Endodermal cell (in vitro differentiated cells): ENCODE data around the gene OR13J1. TPM values are rescaled to one million over a fixed set of nuclear protein-coding genes. Genes with fewer than 3 reads are reported as not detected.

Experiments
- DNase-seq: peaks from one replicate; pipeline ENCODE4 v3.0.0-alpha.2; 2017
- H3K27ac ChIP-seq: 2 replicates; pipeline ENCODE4 v1.5.1; 2013; ENCODE audit warnings: mild to moderate bottlenecking, low read depth, low read length, moderate library complexity
- H3K27me3 ChIP-seq: 2 replicates; pipeline ENCODE4 v1.6.1; 2013; ENCODE audit warnings: mild to moderate bottlenecking, low read length, moderate library complexity; ENCODE audit not compliant: insufficient read depth, control insufficient read depth, poor library complexity, severe bottlenecking
- H3K36me3 ChIP-seq: 2 replicates; pipeline ENCODE4 v1.7.0; 2013; ENCODE audit warnings: mild to moderate bottlenecking, low read length, moderate library complexity; ENCODE audit not compliant: control insufficient read depth, insufficient read depth
- H3K4me1 ChIP-seq: one replicate; pipeline ENCODE4 v1.7.0; 2013; ENCODE audit warnings: low read length; ENCODE audit not compliant: control insufficient read depth, insufficient read depth
- H3K4me3 ChIP-seq: 2 replicates; pipeline ENCODE4 v1.5.1; 2013; ENCODE audit warnings: mild to moderate bottlenecking, low read length, moderate library complexity
- H3K9ac ChIP-seq: 2 replicates; pipeline ENCODE4 v1.6.1; 2013; ENCODE audit warnings: mild to moderate bottlenecking, low read length, moderate library complexity; ENCODE audit not compliant: poor library complexity, severe bottlenecking; ENCODE audit errors: extremely low read depth
- H3K9me3 ChIP-seq: 2 replicates; pipeline ENCODE4 v1.6.1; 2013; ENCODE audit warnings: mild to moderate bottlenecking, low read length, moderate library complexity; ENCODE audit not compliant: control insufficient read depth
- H3K27ac Mint-ChIP-seq: 2 replicates; pipeline ENCODE4 v1.8.0; 2020; ENCODE audit warnings: mixed read lengths
- H3K27me3 Mint-ChIP-seq: 2 replicates; pipeline ENCODE4 v1.8.0; 2021; ENCODE audit warnings: mild to moderate bottlenecking, mixed read lengths; ENCODE audit not compliant: insufficient read depth
- H3K36me3 Mint-ChIP-seq: 2 replicates; pipeline ENCODE4 v1.8.0; 2020; ENCODE audit warnings: low read depth, mixed read lengths
- H3K4me1 Mint-ChIP-seq: 2 replicates; pipeline ENCODE4 v1.8.0; 2020; ENCODE audit warnings: mixed read lengths
- H3K4me3 Mint-ChIP-seq: 2 replicates; pipeline ENCODE4 v1.8.0; 2020; ENCODE audit warnings: mild to moderate bottlenecking, moderate library complexity, mixed read lengths
- H3K9me3 Mint-ChIP-seq: 2 replicates; pipeline ENCODE4 v1.8.0; 2020; ENCODE audit warnings: mild to moderate bottlenecking, mixed read lengths
- WGBS, 2 experiments: methylation state at CpG; one replicate each; pipeline versions ENCODE4 v1.1.5 to v1.1.7; 2013; ENCODE audit warnings: missing lambda C conversion rate in 2 of 2, mixed read lengths in 1 of 2; ENCODE audit not compliant: insufficient coverage in 1 of 2, insufficient read length in 1 of 2; 5-methylcytosine and 5-hydroxymethylcytosine counted together
- long read RNA-seq, 4 experiments: library from polyadenylated mRNA in 2 of 4; library from RNA in 1 of 4; library from capped mRNA in 1 of 4; stranded (forward) in 3 of 4; unstranded in 1 of 4; transcript quantifications; one replicate each; pipeline ENCODE4 v2.0.0, GENCODE V29; 2020 to 2021; ENCODE audit warnings: inconsistent platforms in 1 of 4
- polyA plus RNA-seq, 2 experiments: library from polyadenylated mRNA; stranded (reverse); fragments of 50-300 nt; gene quantifications; one replicate each; pipeline ENCODE4 v1.2.3, GENCODE V29; 2013
- total RNA-seq, 2 donors: library from RNA; stranded (reverse); fragmentation: NEBNext Ultra II Directional in 1 of 2; extraction: Animal tissue kit (Norgen Biotek cat#: 25700) in 1 of 2; gene quantifications; 2 replicates in 1 of 2; 3 replicates in 1 of 2; pipeline ENCODE4 v1.2.1, GENCODE V29; 2021
- TF ChIP-seq, protein P1 (sequence below): fragments of 200-600 bp; sonication (generic); conservative IDR thresholded peaks from 2 replicates; pipeline ENCODE4 v1.5.0; 2021; ENCODE audit warnings: antibody characterized with exemption, mild to moderate bottlenecking

The OR13J1 gene
- not detected for total RNA-seq
- not detected for polyA plus RNA-seq (2013, experiment 1 of 2)
- not detected for polyA plus RNA-seq (2013, experiment 2 of 2)
- long read RNA-seq, experiment 1 = 0 reads
- long read RNA-seq, experiment 2 = 0 reads
- long read RNA-seq, experiment 3 = 0 reads
- long read RNA-seq, experiment 4 = 0 reads

GRCh38 chr9:35870351-35870923 lies at the start of gene OR13J1:
OR13J1 (minus strand) TSS chr9:35870401; CDS start chr9:35870401, 0 bp downstream.
- no peak for DNase-seq
- Mint-ChIP-seq H3K9me3 (peaks cover 2% of the 10 kb centered on the region), H3K4me1 (no peaks in the 10 kb centered on the region), H3K4me3 (no peak within 1 kb of the TSS), H3K27ac (no peak within 1 kb of the TSS), H3K27me3 (peaks cover 6% of the 10 kb centered on the region), H3K36me3 (no peaks in the 10 kb centered on the region)
- Histone ChIP-seq H3K4me3 (no peak within 1 kb of the TSS), H3K9ac (no peak within 1 kb of the TSS), H3K27ac (no peak within 1 kb of the TSS), H3K27me3 (no peaks in the 10 kb centered on the region), H3K4me1 (no peaks in the 10 kb centered on the region), H3K9me3 (peaks cover 1% of the 10 kb centered on the region), H3K36me3 (no peaks in the 10 kb centered on the region)
- WGBS, 2 experiments = 90 to 91% methylated on average over 6 to 8 of the region's 8 CpGs
- TF ChIP-seq, protein P1, sequence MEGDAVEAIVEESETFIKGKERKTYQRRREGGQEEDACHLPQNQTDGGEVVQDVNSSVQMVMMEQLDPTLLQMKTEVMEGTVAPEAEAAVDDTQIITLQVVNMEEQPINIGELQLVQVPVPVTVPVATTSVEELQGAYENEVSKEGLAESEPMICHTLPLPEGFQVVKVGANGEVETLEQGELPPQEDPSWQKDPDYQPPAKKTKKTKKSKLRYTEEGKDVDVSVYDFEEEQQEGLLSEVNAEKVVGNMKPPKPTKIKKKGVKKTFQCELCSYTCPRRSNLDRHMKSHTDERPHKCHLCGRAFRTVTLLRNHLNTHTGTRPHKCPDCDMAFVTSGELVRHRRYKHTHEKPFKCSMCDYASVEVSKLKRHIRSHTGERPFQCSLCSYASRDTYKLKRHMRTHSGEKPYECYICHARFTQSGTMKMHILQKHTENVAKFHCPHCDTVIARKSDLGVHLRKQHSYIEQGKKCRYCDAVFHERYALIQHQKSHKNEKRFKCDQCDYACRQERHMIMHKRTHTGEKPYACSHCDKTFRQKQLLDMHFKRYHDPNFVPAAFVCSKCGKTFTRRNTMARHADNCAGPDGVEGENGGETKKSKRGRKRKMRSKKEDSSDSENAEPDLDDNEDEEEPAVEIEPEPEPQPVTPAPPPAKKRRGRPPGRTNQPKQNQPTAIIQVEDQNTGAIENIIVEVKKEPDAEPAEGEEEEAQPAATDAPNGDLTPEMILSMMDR = no peak

- TF ChIP-seq, protein P1 = no peak
- no peaks in the 10 kb centered on the region for H3K27me3 ChIP-seq
- Mint-ChIP-seq H3K4me1 (peaks cover 10% of the 10 kb centered on the region), H3K9me3 (no peaks in the 10 kb centered on the region), H3K4me3 (no peak overlapping the region), H3K27me3 (no peaks in the 10 kb centered on the region), H3K36me3 (no peaks in the 10 kb centered on the region), H3K27ac (no peak overlapping the region)
- H3K4me1 ChIP-seq = peaks cover 3% of the 10 kb centered on the region
- H3K27ac ChIP-seq = no peak overlapping the region
- H3K9me3 ChIP-seq = no peaks in the 10 kb centered on the region
- 92 to 94% methylated on average over 2 to 3 of the region's 3 CpGs for WGBS, 2 experiments
- no peak overlapping the region for H3K4me3 ChIP-seq
- DNase-seq = no peak
- H3K36me3 ChIP-seq = no peaks in the 10 kb centered on the region
- H3K9ac ChIP-seq = no peak overlapping the region
Observed at GRCh38 chr9:35919212-35920008, 49.2 kb upstream of the OR13J1 start.

- Mint-ChIP-seq H3K4me1 (peaks cover 10% of the 10 kb centered on the region), H3K27ac (no peak overlapping the region), H3K4me3 (no peak overlapping the region), H3K9me3 (no peaks in the 10 kb centered on the region), H3K27me3 (no peaks in the 10 kb centered on the region), H3K36me3 (no peaks in the 10 kb centered on the region)
- Histone ChIP-seq H3K36me3 (no peaks in the 10 kb centered on the region), H3K9ac (no peak overlapping the region), H3K9me3 (no peaks in the 10 kb centered on the region), H3K27me3 (no peaks in the 10 kb centered on the region), H3K27ac (no peak overlapping the region), H3K4me3 (no peak overlapping the region), H3K4me1 (peaks cover 3% of the 10 kb centered on the region)
- TF ChIP-seq, protein P1 = no peak
- 97 to 100% methylated on average over 1 to 3 of the region's 3 CpGs for WGBS, 2 experiments
- DNase-seq = no peak
Observed at GRCh38 chr9:35918780-35919179, 48.6 kb upstream of the OR13J1 start.
